WI38 (cell line): ENCODE measurements around the gene HNRNPC.

Source experiments
- H3K4me3 ChIP-seq: 2 replicates; pipeline ENCODE4 v1.5.1; 2011; ENCODE audit warnings: low read depth, mild to moderate bottlenecking, control low read depth, low read length
- CTCF ChIP-seq: IDR thresholded peaks from 2 replicates; pipeline ENCODE4 v1.5.1; 2012; ENCODE audit warnings: low read depth, mild to moderate bottlenecking, control low read depth, low read length

The HNRNPC gene

DNA sequence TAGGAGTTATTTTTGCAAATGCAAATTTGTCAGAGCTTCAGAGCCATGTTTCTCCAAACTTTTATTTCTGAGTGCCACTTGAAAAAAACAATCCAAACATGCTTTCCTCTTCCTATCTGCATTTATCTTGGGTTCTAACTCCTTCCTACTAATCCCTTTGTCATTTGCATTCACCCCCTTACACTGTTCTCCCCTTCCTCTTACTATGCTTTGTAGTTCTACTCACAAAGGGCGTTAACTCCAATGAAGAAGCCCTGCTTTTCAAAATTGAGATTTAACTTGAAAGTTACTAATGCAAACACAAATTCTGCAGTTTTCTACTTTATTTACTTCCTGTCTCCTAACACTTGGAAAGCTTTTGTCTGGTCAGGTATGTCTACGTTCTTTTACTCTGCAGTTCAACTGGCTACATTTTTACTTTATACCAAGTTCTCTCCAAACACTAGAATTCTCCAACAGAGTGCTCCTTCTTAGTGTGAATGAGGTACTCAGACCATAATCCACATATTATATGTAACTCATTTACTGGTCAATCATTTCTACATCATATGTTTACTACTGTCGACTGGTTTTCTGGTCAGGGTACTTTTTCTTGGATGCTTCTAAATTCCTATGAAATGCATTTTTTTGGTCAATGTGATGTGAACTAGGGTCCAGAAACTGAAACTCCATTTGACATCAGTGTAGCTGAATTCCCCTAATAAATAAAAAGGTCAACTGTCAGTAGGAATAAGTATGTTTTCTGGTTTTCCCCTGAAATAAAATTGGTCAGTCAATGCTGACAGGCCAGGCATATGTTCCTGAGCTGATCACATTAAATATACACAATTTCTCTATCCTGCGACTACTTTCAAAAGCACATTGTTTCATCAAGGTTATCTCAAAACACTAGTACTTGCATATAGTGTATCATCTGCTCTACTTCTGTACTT lies 62.2 kb downstream of the HNRNPC start:
- TF ChIP-seq CTCF = no peak
- no peak overlapping the region for H3K4me3 ChIP-seq

GRCh38 chr14:21205678-21206581 lies 63.3 kb downstream of the HNRNPC start:
- no peak overlapping the region for H3K4me3 ChIP-seq
- TF ChIP-seq CTCF = no peak

- no peak for TF ChIP-seq CTCF
- no peak overlapping the region for H3K4me3 ChIP-seq
Observed at GRCh38 chr14:21205026-21205677, 64.1 kb downstream of the HNRNPC start.

DNA sequence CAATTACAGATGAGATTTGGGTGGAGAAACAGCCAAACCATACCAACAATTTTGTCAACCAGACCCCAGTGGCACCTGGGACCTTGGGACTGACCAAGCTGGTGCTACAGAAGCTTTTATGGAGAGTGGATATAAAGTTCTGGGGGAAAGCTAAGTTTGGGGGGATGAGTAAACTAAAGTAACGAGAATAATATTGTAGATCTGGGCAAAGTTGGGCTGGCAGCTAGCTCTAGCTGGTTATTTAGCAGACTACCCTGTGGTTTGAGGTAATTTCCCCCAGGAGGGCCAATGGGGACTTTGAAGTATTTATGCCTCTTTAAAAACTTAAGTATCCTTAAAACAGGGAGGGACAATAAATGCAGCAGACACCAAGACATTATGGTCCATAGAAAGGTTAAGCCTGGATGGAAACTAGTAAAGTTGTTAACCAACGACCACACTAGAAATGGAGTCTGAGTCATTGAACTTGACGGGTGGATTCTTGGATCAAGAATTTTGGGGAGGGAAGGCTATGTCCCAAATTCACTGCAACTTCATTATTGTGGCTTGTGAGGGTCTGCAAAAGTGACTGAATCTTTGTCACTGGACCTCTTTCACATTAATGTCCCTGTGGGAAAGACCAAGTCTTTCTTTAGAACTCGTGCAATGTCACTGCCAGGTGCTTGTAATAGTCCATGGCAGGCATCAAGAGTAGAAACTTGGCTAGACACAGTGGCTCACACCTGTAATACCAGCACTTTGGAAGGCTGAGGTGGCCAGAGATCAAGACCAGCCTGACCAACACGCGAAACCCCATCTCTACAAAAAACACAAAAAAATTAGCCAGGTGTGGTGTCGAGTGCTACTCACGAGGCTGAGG lies 64.8 kb downstream of the HNRNPC start:
- TF ChIP-seq CTCF = no peak
- no peak overlapping the region for H3K4me3 ChIP-seq

DNA sequence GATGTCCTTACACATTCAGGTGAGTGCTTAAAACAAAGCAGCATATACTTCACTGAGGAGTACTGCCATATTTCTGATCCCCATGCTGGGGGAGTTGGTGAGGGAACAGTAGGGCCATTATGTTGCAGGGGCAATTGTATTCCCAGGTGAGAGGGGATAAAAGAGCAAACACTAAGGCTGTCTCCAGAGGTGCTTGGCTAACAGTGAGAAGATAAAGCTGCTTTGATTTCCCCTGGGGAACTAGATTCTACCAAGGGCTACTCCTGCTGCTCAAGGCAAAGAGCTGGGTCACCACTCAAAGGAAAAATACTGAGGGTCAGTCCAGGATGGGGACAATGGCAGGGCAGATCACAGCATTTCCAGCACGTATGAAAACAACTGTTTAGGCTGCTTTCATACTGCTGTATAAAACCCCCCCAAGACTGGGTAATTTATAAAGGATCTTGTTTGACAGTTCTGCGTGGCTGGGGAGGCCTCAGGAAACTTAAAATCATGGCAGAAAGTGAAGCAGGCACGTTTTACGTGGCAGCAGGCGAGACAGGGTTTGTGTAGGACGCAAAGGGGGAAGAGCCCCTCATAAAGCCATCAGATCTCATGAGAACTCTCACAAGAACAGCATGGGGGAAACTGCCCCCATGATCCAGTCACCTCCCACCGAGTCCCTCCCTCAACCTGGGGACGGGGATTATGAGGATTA lies 65.6 kb downstream of the HNRNPC start:
- TF ChIP-seq CTCF = no peak
- H3K4me3 ChIP-seq = no peak overlapping the region
